ENCODE results near the gene INSYN1.

DNA sequence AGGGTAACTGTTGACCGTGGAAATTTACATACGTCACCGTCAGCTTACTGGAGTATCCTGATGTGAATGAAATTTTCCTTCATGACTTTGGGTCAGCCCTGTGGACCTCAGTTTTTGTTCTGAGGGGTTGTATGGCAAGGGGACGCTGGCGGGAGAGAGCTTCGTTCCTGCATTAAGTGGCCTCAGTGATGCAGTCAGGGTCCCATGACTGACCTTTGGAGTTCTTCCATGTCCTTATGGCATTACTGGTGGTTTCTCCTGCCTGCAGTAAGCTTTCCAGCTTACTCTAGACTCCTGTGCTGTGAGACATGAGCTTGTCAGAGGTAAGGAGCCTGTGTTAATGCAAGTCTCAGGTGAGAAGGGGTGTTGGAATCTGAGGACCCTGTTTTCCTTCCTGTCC, 67.2 kb downstream of the INSYN1 start:
- TF ChIP-seq, protein P1, sequence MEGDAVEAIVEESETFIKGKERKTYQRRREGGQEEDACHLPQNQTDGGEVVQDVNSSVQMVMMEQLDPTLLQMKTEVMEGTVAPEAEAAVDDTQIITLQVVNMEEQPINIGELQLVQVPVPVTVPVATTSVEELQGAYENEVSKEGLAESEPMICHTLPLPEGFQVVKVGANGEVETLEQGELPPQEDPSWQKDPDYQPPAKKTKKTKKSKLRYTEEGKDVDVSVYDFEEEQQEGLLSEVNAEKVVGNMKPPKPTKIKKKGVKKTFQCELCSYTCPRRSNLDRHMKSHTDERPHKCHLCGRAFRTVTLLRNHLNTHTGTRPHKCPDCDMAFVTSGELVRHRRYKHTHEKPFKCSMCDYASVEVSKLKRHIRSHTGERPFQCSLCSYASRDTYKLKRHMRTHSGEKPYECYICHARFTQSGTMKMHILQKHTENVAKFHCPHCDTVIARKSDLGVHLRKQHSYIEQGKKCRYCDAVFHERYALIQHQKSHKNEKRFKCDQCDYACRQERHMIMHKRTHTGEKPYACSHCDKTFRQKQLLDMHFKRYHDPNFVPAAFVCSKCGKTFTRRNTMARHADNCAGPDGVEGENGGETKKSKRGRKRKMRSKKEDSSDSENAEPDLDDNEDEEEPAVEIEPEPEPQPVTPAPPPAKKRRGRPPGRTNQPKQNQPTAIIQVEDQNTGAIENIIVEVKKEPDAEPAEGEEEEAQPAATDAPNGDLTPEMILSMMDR (IDR thresholded peaks at IDR 0.05): no peak
- TF ChIP-seq POLR2A (IDR thresholded peaks at IDR 0.05; ENCODE audit: low read depth): no peak
